CD8-positive, alpha-beta memory T cell (primary cell): ENCODE data around the gene TLR4. TPM values are rescaled to one million over a fixed set of nuclear protein-coding genes. Genes with fewer than 3 reads are reported as not detected.

ENCODE experiments used
- CTCF ChIA-PET: fragments of 350-600 bp; sonication (Branson Sonifier 250); formaldehyde crosslinking; loops from one replicate; lab custom pipeline; 2021; ENCODE audit warnings: antibody characterized with exemption; lab: Charles Lee
- POLR2A ChIA-PET: fragments of 350-600 bp; sonication (Branson Sonifier 250); formaldehyde crosslinking; loops from one replicate; lab custom pipeline; 2021; ENCODE audit warnings: antibody characterized with exemption; lab: Charles Lee
- DNase-seq, 5 donors: peaks; one replicate each; pipeline versions ENCODE4 v3.0.0 to v3.0.0-alpha.2; 2020 to 2022; ENCODE audit warnings: mixed read lengths in 1 of 5
- H3K27ac ChIP-seq: one replicate; pipeline ENCODE4 v1.7.0; 2013; ENCODE audit warnings: low read depth, mild to moderate bottlenecking, low read length, moderate library complexity
- H3K27me3 ChIP-seq: 2 replicates; pipeline ENCODE4 v1.7.0; 2013; ENCODE audit warnings: low read length, mild to moderate bottlenecking; ENCODE audit not compliant: insufficient read depth, poor library complexity, severe bottlenecking
- H3K36me3 ChIP-seq: 2 replicates; pipeline ENCODE4 v1.7.0; 2013; ENCODE audit warnings: mild to moderate bottlenecking, low read length, moderate library complexity; ENCODE audit not compliant: insufficient read depth
- H3K4me1 ChIP-seq: 2 replicates; pipeline ENCODE4 v1.7.0; 2013; ENCODE audit warnings: mild to moderate bottlenecking, low read length, moderate library complexity; ENCODE audit not compliant: insufficient read depth
- H3K4me3 ChIP-seq: 2 replicates; pipeline ENCODE4 v1.7.0; 2013; ENCODE audit warnings: mild to moderate bottlenecking, low read length
- H3K9me3 ChIP-seq: 2 replicates; pipeline ENCODE4 v1.7.0; 2013; ENCODE audit warnings: mild to moderate bottlenecking, low read length
- H3K27ac Mint-ChIP-seq, 8 donors: one replicate each; pipeline ENCODE4 v1.8.0; 2020 to 2021; ENCODE audit warnings: mixed read lengths in 8 of 8, mild to moderate bottlenecking in 6 of 8, inconsistent platforms in 3 of 8, moderate library complexity in 3 of 8
- H3K27me3 Mint-ChIP-seq, 2 donors: one replicate each; pipeline ENCODE4 v1.8.0; 2020 to 2021; ENCODE audit warnings: mixed read lengths in 2 of 2, mild to moderate bottlenecking in 1 of 2, moderate library complexity in 1 of 2
- H3K36me3 Mint-ChIP-seq, 3 donors: one replicate each; pipeline ENCODE4 v1.8.0; 2020 to 2021; ENCODE audit warnings: mixed read lengths in 3 of 3, inconsistent platforms in 1 of 3, mild to moderate bottlenecking in 1 of 3
- H3K4me1 Mint-ChIP-seq, 3 donors: one replicate each; pipeline ENCODE4 v1.8.0; 2020 to 2021; ENCODE audit warnings: mixed read lengths in 3 of 3, inconsistent platforms in 1 of 3, mild to moderate bottlenecking in 1 of 3
- H3K4me3 Mint-ChIP-seq, 7 donors: one replicate each; pipeline ENCODE4 v1.8.0; 2020 to 2021; ENCODE audit warnings: mixed read lengths in 7 of 7, mild to moderate bottlenecking in 6 of 7, moderate library complexity in 4 of 7, inconsistent platforms in 2 of 7
- H3K9me3 Mint-ChIP-seq, 5 donors: one replicate each; pipeline ENCODE4 v1.8.0; 2020 to 2022; ENCODE audit warnings: mixed read lengths in 5 of 5, mild to moderate bottlenecking in 3 of 5, moderate library complexity in 2 of 5, inconsistent platforms in 1 of 5
- polyA plus RNA-seq: library from polyadenylated mRNA; unstranded; fragments of 300-500 nt; fragmentation: Illumina TruSeq; gene quantifications from one replicate; pipeline ENCODE4 v1.2.3, GENCODE V29; 2021
- total RNA-seq, 2 experiments: library from RNA; stranded (reverse); gene quantifications; one replicate each; pipeline ENCODE4 v1.2.3, GENCODE V29; 2021

TLR4 gene
- total and polyA plus RNA-seq, 3 experiments from 2014 or later = 0.48 to 0.51 TPM; not detected in 1

- Mint-ChIP-seq H3K27me3 (no peaks in the 10 kb centered on the region), H3K27ac (no peak overlapping the region), H3K4me1 (peaks cover 0 to 5% (median 3%) of the 10 kb centered on the region in 3 donors), H3K4me3 (no peak overlapping the region), H3K9me3 (no peaks in the 10 kb centered on the region), H3K36me3 (no peaks in the 10 kb centered on the region)
- CTCF ChIA-PET = no interaction called here
- Histone ChIP-seq H3K4me3 (no peak overlapping the region), H3K27ac (no peak overlapping the region), H3K4me1 (no peaks in the 10 kb centered on the region), H3K27me3 (no peaks in the 10 kb centered on the region), H3K36me3 (no peaks in the 10 kb centered on the region), H3K9me3 (no peaks in the 10 kb centered on the region)
- POLR2A ChIA-PET = no interaction called here
- no peak for DNase-seq
Observed at GRCh38 chr9:117678871-117679270, 25.3 kb upstream of the TLR4 start.

- H3K9me3 Mint-ChIP-seq = peaks cover 0 to 2% (median 0%) of the 10 kb centered on the region in 5 donors
- no peaks in the 10 kb centered on the region for H3K27me3 ChIP-seq
- no peak overlapping the region for H3K4me3 ChIP-seq
- H3K27ac Mint-ChIP-seq = no peak overlapping the region
- H3K36me3 Mint-ChIP-seq = no peaks in the 10 kb centered on the region
- peak overlapping the region in 3 of 7 donors; percentile 3 to 54 (median 38) for H3K4me3 Mint-ChIP-seq
- H3K9me3 ChIP-seq = no peaks in the 10 kb centered on the region
- no peak overlapping the region for H3K27ac ChIP-seq
- H3K36me3 ChIP-seq = no peaks in the 10 kb centered on the region
- H3K27me3 Mint-ChIP-seq = no peaks in the 10 kb centered on the region
- no peak for DNase-seq
- no peaks in the 10 kb centered on the region for H3K4me1 ChIP-seq
- POLR2A ChIA-PET = no interaction called here
- CTCF ChIA-PET = no interaction called here
- H3K4me1 Mint-ChIP-seq = peaks cover 0 to 5% (median 3%) of the 10 kb centered on the region in 3 donors
Observed at GRCh38 chr9:117679416-117679815, 24.8 kb upstream of the TLR4 start.

GRCh38 chr9:117681888-117682287 lies 22.3 kb upstream of the TLR4 start:
- Histone ChIP-seq H3K4me3 (no peak overlapping the region), H3K27ac (no peak overlapping the region), H3K4me1 (no peaks in the 10 kb centered on the region), H3K27me3 (no peaks in the 10 kb centered on the region), H3K36me3 (no peaks in the 10 kb centered on the region), H3K9me3 (no peaks in the 10 kb centered on the region)
- Mint-ChIP-seq H3K27me3 (peaks cover 0 to 5% of the 10 kb centered on the region in 2 donors), H3K4me1 (peaks cover 0 to 5% (median 3%) of the 10 kb centered on the region in 3 donors), H3K27ac (no peak overlapping the region), H3K9me3 (peaks cover 0 to 2% (median 0%) of the 10 kb centered on the region in 5 donors), H3K4me3 (no peak overlapping the region), H3K36me3 (no peaks in the 10 kb centered on the region)
- ChIA-PET POLR2A (no interaction called here), CTCF (no interaction called here)
- DNase-seq = no peak

GRCh38 chr9:117682955-117683710 lies 21.1 kb upstream of the TLR4 start:
- peaks cover 0 to 8% (median 2%) of the 10 kb centered on the region in 5 donors for H3K9me3 Mint-ChIP-seq
- no peak overlapping the region for H3K4me3 ChIP-seq
- no peaks in the 10 kb centered on the region for H3K36me3 Mint-ChIP-seq
- no peak overlapping the region for H3K4me3 Mint-ChIP-seq
- H3K27ac ChIP-seq = no peak overlapping the region
- no peaks in the 10 kb centered on the region for H3K4me1 ChIP-seq
- no peaks in the 10 kb centered on the region for H3K27me3 ChIP-seq
- no peaks in the 10 kb centered on the region for H3K9me3 ChIP-seq
- H3K27me3 Mint-ChIP-seq = peaks cover 0 to 5% of the 10 kb centered on the region in 2 donors
- POLR2A ChIA-PET = no interaction called here
- H3K4me1 Mint-ChIP-seq = peaks cover 0 to 5% (median 3%) of the 10 kb centered on the region in 3 donors
- DNase-seq = no peak
- no peak overlapping the region for H3K27ac Mint-ChIP-seq
- no peaks in the 10 kb centered on the region for H3K36me3 ChIP-seq
- CTCF ChIA-PET = no interaction called here

GRCh38 chr9:117687532-117687931 lies 16.7 kb upstream of the TLR4 start:
- peaks cover 0 to 9% (median 4%) of the 10 kb centered on the region in 5 donors for H3K9me3 Mint-ChIP-seq
- ChIA-PET POLR2A (no interaction called here), CTCF (no interaction called here)
- Histone ChIP-seq H3K36me3 (no peaks in the 10 kb centered on the region), H3K27ac (no peak overlapping the region), H3K9me3 (no peaks in the 10 kb centered on the region), H3K4me3 (no peak overlapping the region), H3K4me1 (no peaks in the 10 kb centered on the region), H3K27me3 (no peaks in the 10 kb centered on the region)
- H3K4me1 Mint-ChIP-seq = no peaks in the 10 kb centered on the region
- no peak overlapping the region for H3K4me3 Mint-ChIP-seq
- peaks cover 0 to 5% of the 10 kb centered on the region in 2 donors for H3K27me3 Mint-ChIP-seq
- H3K36me3 Mint-ChIP-seq = no peaks in the 10 kb centered on the region
- no peak for DNase-seq
- H3K27ac Mint-ChIP-seq = no peak overlapping the region

GRCh38 chr9:117691367-117691766 lies 12.8 kb upstream of the TLR4 start:
- Mint-ChIP-seq H3K9me3 (peaks cover 0 to 9% (median 2%) of the 10 kb centered on the region in 5 donors), H3K36me3 (no peaks in the 10 kb centered on the region), H3K27me3 (peaks cover 2 to 3% of the 10 kb centered on the region in 2 donors), H3K4me1 (no peaks in the 10 kb centered on the region), H3K27ac (no peak overlapping the region), H3K4me3 (no peak overlapping the region)
- H3K4me1 ChIP-seq = no peaks in the 10 kb centered on the region
- no peaks in the 10 kb centered on the region for H3K27me3 ChIP-seq
- H3K9me3 ChIP-seq = no peaks in the 10 kb centered on the region
- H3K27ac ChIP-seq = no peak overlapping the region
- H3K36me3 ChIP-seq = no peaks in the 10 kb centered on the region
- ChIA-PET POLR2A (no interaction called here), CTCF (no interaction called here)
- no peak for DNase-seq
- H3K4me3 ChIP-seq = no peak overlapping the region

GRCh38 chr9:117696154-117696553 lies 8.0 kb upstream of the TLR4 start:
- Histone ChIP-seq H3K4me1 (no peaks in the 10 kb centered on the region), H3K27me3 (no peaks in the 10 kb centered on the region), H3K36me3 (no peaks in the 10 kb centered on the region), H3K27ac (no peak overlapping the region), H3K4me3 (no peak overlapping the region), H3K9me3 (no peaks in the 10 kb centered on the region)
- H3K4me3 Mint-ChIP-seq = no peak overlapping the region
- no peaks in the 10 kb centered on the region for H3K36me3 Mint-ChIP-seq
- H3K27me3 Mint-ChIP-seq = peaks cover 0 to 3% of the 10 kb centered on the region in 2 donors
- CTCF ChIA-PET = no interaction called here
- H3K9me3 Mint-ChIP-seq = peaks cover 0 to 4% (median 0%) of the 10 kb centered on the region in 5 donors
- DNase-seq = no peak
- no peaks in the 10 kb centered on the region for H3K4me1 Mint-ChIP-seq
- no peak overlapping the region for H3K27ac Mint-ChIP-seq
- POLR2A ChIA-PET = no interaction called here

- Histone ChIP-seq H3K4me3 (no peak overlapping the region), H3K36me3 (no peaks in the 10 kb centered on the region), H3K9me3 (no peaks in the 10 kb centered on the region), H3K4me1 (no peaks in the 10 kb centered on the region), H3K27me3 (no peaks in the 10 kb centered on the region), H3K27ac (no peak overlapping the region)
- Mint-ChIP-seq H3K4me3 (no peak overlapping the region), H3K27me3 (peaks cover 1 to 3% of the 10 kb centered on the region in 2 donors), H3K36me3 (no peaks in the 10 kb centered on the region), H3K9me3 (peaks cover 0 to 4% (median 0%) of the 10 kb centered on the region in 5 donors), H3K27ac (no peak overlapping the region), H3K4me1 (no peaks in the 10 kb centered on the region)
- DNase-seq = no peak
- ChIA-PET POLR2A (no interaction called here), CTCF (no interaction called here)
Observed at GRCh38 chr9:117697046-117697445, 7.2 kb upstream of the TLR4 start.
